SK-N-SH (cell line): ENCODE results near the gene DNAJB12. TPM values are rescaled to one million over a fixed set of nuclear protein-coding genes. Genes with fewer than 3 reads are reported as not detected.

ENCODE experiments used
- CTCF ChIA-PET: fragments of 300-600, 350-600 bp; formaldehyde crosslinking; extraction: SDS; loops from one replicate; lab custom pipeline; 2021; lab: Yijun Ruan, JAX
- POLR2A ChIA-PET: fragments of 350-600 bp; sonication (Branson Sonifier 250); formaldehyde crosslinking; extraction: SDS; loops from one replicate; lab custom pipeline; 2020; ENCODE audit warnings: antibody characterized with exemption, inconsistent platforms; lab: Yijun Ruan, JAX
- DNase-seq: peaks from one replicate; pipeline ENCODE4 v3.0.0; 2012
- H2AFZ ChIP-seq: fragments of 200-600 bp; sonication (generic); 2 replicates; pipeline ENCODE4 v1.8.1; 2016; ENCODE audit warnings: antibody characterized with exemption, mild to moderate bottlenecking, low read depth
- H3F3A ChIP-seq: fragments of 200-600 bp; sonication (generic); replicated peaks from 2 replicates; pipeline ENCODE3; 2016; ENCODE audit warnings: antibody characterized with exemption, mild to moderate bottlenecking; ENCODE audit not compliant: insufficient read depth
- H3K27ac ChIP-seq, 2 experiments: fragments of 200-500 bp in 1 of 2; fragments of 200-600 bp in 1 of 2; sonication (Bioruptor generic) in 1 of 2; sonication (generic), shearing (Covaris generic) in 1 of 2; 2 replicates each; pipeline versions ENCODE4 v1.5.1 to v1.6.1; 2014 to 2016; ENCODE audit warnings: low read depth in 2 of 2, inconsistent platforms in 1 of 2, low read length in 1 of 2, mild to moderate bottlenecking in 1 of 2, mixed read lengths in 1 of 2
- H3K27me3 ChIP-seq: fragments of 200-600 bp; sonication (generic), shearing (Covaris generic); 2 replicates; pipeline ENCODE4 v1.6.1; 2016; ENCODE audit warnings: mixed run types; ENCODE audit not compliant: insufficient read depth
- H3K36me3 ChIP-seq, 2 experiments: fragments of 200-500 bp in 1 of 2; fragments of 200-600 bp in 1 of 2; sonication (Bioruptor generic) in 1 of 2; sonication (generic) in 1 of 2; replicated peaks in 1 of 2; 2 replicates each; pipeline versions ENCODE3 to v1.5.1; 2014 to 2016; ENCODE audit warnings: low read length in 1 of 2, mild to moderate bottlenecking in 1 of 2; ENCODE audit not compliant: insufficient read depth in 2 of 2, control insufficient read depth in 1 of 2
- H3K4me1 ChIP-seq, 2 experiments: fragments of 200-500 bp in 1 of 2; fragments of 200-600 bp in 1 of 2; sonication (Bioruptor generic) in 1 of 2; sonication (generic), shearing (Covaris generic) in 1 of 2; 2 replicates each; pipeline versions ENCODE4 v1.5.1 to v1.6.1; 2014 to 2016; ENCODE audit warnings: low read depth in 1 of 2, low read length in 1 of 2, mixed run types in 1 of 2; ENCODE audit not compliant: insufficient read depth in 2 of 2, control insufficient read depth in 1 of 2
- H3K4me2 ChIP-seq: fragments of 200-600 bp; sonication (generic), shearing (Covaris generic); 2 replicates; pipeline ENCODE4 v1.6.1; 2017; ENCODE audit warnings: mixed run types
- H3K4me3 ChIP-seq, 2 experiments: fragments of 200-500 bp in 1 of 2; fragments of 200-600 bp in 1 of 2; sonication (Bioruptor generic) in 1 of 2; sonication (generic), shearing (Covaris generic) in 1 of 2; 2 replicates each; pipeline versions ENCODE4 v1.5.1 to v1.8.1; 2014 to 2016; ENCODE audit warnings: low read depth in 2 of 2, inconsistent platforms in 1 of 2, low read length in 1 of 2, mild to moderate bottlenecking in 1 of 2, mixed read lengths in 1 of 2, moderate library complexity in 1 of 2
- H3K79me2 ChIP-seq: fragments of 200-600 bp; sonication (generic); 2 replicates; pipeline ENCODE4 v1.8.1; 2017; ENCODE audit warnings: mild to moderate bottlenecking; ENCODE audit not compliant: insufficient read depth
- H3K9ac ChIP-seq: fragments of 200-600 bp; sonication (generic); 2 replicates; pipeline ENCODE4 v1.6.1; 2017; ENCODE audit warnings: mixed run types
- H3K9me2 ChIP-seq: fragments of 200-600 bp; sonication (generic); 2 replicates; pipeline ENCODE4 v1.6.1; 2017; ENCODE audit warnings: mixed run types
- H3K9me3 ChIP-seq: fragments of 200-600 bp; sonication (generic); 2 replicates; pipeline ENCODE4 v1.6.1; 2017; ENCODE audit warnings: mixed run types, mild to moderate bottlenecking, moderate library complexity
- H4K20me1 ChIP-seq: fragments of 200-600 bp; sonication (generic); 2 replicates; pipeline ENCODE4 v1.6.1; 2017; ENCODE audit warnings: mild to moderate bottlenecking, mixed run types; ENCODE audit not compliant: insufficient read depth
- CHD2 ChIP-seq: fragments of 150-350 bp; IDR thresholded peaks from 2 replicates; pipeline ENCODE4 v1.6.1; 2018; ENCODE audit warnings: low read length; ENCODE audit not compliant: partially characterized antibody
- ELF1 ChIP-seq: IDR thresholded peaks from 2 replicates; pipeline ENCODE4 v1.4.0; 2012
- EP300 ChIP-seq, 2 experiments: IDR thresholded peaks; 2 replicates each; pipeline versions ENCODE4 v1.4.0 to v1.6.1; 2012; ENCODE audit warnings: borderline replicate concordance in 1 of 2, low read depth in 1 of 2, low read length in 1 of 2
- FOSL2 ChIP-seq: IDR thresholded peaks from 2 replicates; pipeline ENCODE4 v1.4.0; 2012; ENCODE audit warnings: low read depth, mild to moderate bottlenecking, moderate library complexity, borderline replicate concordance
- FOXM1 ChIP-seq: IDR thresholded peaks from 2 replicates; pipeline ENCODE4 v1.4.0; 2012; ENCODE audit warnings: low read depth, mild to moderate bottlenecking
- GABPA ChIP-seq: IDR thresholded peaks from 2 replicates; pipeline ENCODE4 v1.4.0; 2012; ENCODE audit warnings: low read depth, mild to moderate bottlenecking
- JUND ChIP-seq: IDR thresholded peaks from 2 replicates; pipeline ENCODE4 v1.4.0; 2012
- NRF1 ChIP-seq: IDR thresholded peaks from 2 replicates; pipeline ENCODE4 v1.6.1; 2012; ENCODE audit warnings: low read depth, mild to moderate bottlenecking, low read length
- RAD21 ChIP-seq: IDR thresholded peaks from 2 replicates; pipeline ENCODE4 v1.6.1; 2012; ENCODE audit warnings: mild to moderate bottlenecking, low read length
- RCOR1 ChIP-seq: fragments of 150-350 bp; IDR thresholded peaks from 2 replicates; pipeline ENCODE4 v1.6.1; 2017; ENCODE audit warnings: antibody characterized with exemption, low read length
- RFX5 ChIP-seq: IDR thresholded peaks from 2 replicates; pipeline ENCODE4 v1.6.1; 2012; ENCODE audit warnings: mild to moderate bottlenecking, improper control_type of control experiment, low read length
- TAF1 ChIP-seq: IDR thresholded peaks from 2 replicates; pipeline ENCODE4 v1.6.1; 2012; ENCODE audit warnings: low read depth, mild to moderate bottlenecking, low read length, moderate library complexity, borderline replicate concordance
- TCF12 ChIP-seq: IDR thresholded peaks from 2 replicates; pipeline ENCODE4 v1.4.0; 2012
- TEAD4 ChIP-seq: IDR thresholded peaks from 2 replicates; pipeline ENCODE4 v1.4.0; 2012; ENCODE audit warnings: mild to moderate bottlenecking, borderline replicate concordance; ENCODE audit not compliant: insufficient read depth
- YY1 ChIP-seq: IDR thresholded peaks from 2 replicates; pipeline ENCODE4 v1.4.0; 2012; ENCODE audit warnings: low read depth, mild to moderate bottlenecking
- WGBS: methylation state at CpG from one replicate; pipeline ENCODE4 v1.1.6; 2017; ENCODE audit warnings: low lambda C conversion rate; 5-methylcytosine and 5-hydroxymethylcytosine counted together
- polyA plus RNA-seq, 3 experiments: library from polyadenylated mRNA; depleted of rRNA; stranded (reverse); fragments of >200 nt; gene quantifications; 2 replicates each; pipeline ENCODE4 v1.2.3, GENCODE V29; 2012
- TF ChIP-seq, protein P1 (sequence below): IDR thresholded peaks from 2 replicates; pipeline ENCODE4 v1.4.0; 2012; ENCODE audit warnings: low read depth
- TF ChIP-seq, protein P2 (sequence below): fragments of 150-350 bp; IDR thresholded peaks from 2 replicates; pipeline ENCODE4 v1.6.1; 2016; ENCODE audit warnings: mild to moderate bottlenecking, low read depth, low read length
- TF ChIP-seq, protein P3 (sequence below): IDR thresholded peaks from 2 replicates; pipeline ENCODE4; 2012
- TF ChIP-seq, protein P4 (sequence below): IDR thresholded peaks from 2 replicates; pipeline ENCODE4 v1.4.0; 2012; ENCODE audit warnings: low read depth, borderline replicate concordance
- TF ChIP-seq, protein P5 (sequence below): IDR thresholded peaks from 2 replicates; pipeline ENCODE4 v1.4.0; 2012; ENCODE audit warnings: low read depth, borderline replicate concordance
- TF ChIP-seq, protein P6 (sequence below): fragments of 150-350 bp; IDR thresholded peaks from 2 replicates; pipeline ENCODE4 v1.6.1; 2017; ENCODE audit warnings: antibody characterized with exemption, low read length, low read depth, borderline replicate concordance
- TF ChIP-seq, protein P7 (sequence below): IDR thresholded peaks from 2 replicates; pipeline ENCODE4 v1.6.1; 2012; ENCODE audit warnings: mild to moderate bottlenecking, low read depth, low read length, moderate library complexity

Gene DNAJB12
- 22.9 and 25.8 TPM in 2 replicates for polyA plus RNA-seq (2012; rRNA removed)
- 15.6 and 19.0 TPM in 2 replicates for polyA plus RNA-seq (2012; cell fraction: cytosol; rRNA removed)
- polyA plus RNA-seq (2012; cell fraction: nucleus; rRNA removed) = 38.8 and 40.0 TPM in 2 replicates

DNA sequence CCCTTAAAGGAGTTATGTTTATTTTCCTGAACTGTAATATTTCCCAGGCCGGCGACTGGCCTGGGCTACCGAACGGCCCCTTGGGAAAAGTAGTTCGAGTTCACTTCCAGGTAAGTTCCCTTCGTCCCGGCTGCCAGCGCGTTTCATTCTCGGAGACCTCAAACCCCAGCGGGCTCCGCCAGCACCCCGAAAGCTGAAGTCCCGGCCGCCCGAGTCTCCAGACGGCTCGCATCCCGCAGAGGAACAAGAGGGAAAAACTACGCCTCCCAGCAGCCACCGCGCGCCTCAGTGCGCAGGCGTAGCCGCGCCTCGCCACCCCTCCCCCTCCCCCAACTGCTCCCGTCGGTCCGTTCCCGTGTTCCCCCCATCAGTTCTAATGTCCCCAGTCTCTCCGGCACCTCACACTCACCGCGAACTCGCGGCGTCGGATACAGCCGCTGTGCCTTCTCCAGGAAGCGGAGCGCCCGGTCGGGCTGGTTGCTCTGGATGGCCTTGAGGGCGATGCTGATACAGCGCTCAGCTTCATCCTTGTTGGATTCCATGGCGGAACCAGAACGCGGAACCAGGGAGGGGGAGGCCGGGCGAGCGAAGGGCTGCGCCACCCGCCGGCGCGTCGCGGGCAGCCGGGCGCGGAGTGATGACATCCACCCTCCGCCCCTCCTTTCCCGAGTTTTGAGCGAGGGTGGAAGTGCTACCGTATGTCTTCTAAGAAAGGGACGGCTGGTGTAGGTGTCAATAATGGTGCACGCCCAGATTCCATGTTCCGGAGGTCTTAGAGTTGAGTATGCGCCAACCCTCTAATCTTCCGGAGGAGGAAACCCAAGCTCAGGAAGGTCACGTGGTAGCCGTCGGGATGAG lies at the start of gene DNAJB12:
Gene DNAJB12 (minus strand): TSS at position 564 of the 858 bp plus-strand sequence. CDS start 22 bp downstream, at position 542.
- Histone ChIP-seq H3K9me2 (no peaks in the 10 kb centered on the region), H3K27ac (peak within 1 kb of the TSS; percentile 99), H3K9ac (peak within 1 kb of the TSS; percentile 98), H3K4me3 (peak within 1 kb of the TSS; percentile 86 to 99), H3K4me2 (peak within 1 kb of the TSS; percentile 94), H3K36me3 (peaks cover 9 to 19% of the 10 kb centered on the region in 2 experiments), H3K27me3 (no peaks in the 10 kb centered on the region), H4K20me1 (no peaks in the 10 kb centered on the region), H3K9me3 (no peaks in the 10 kb centered on the region), H3F3A (peaks cover 3% of the 10 kb centered on the region), H3K4me1 (peaks cover 9 to 15% of the 10 kb centered on the region in 2 experiments; a peak in 1 of 4 replicates), H2AFZ (peak within 1 kb of the TSS; percentile 84), H3K79me2 (peaks cover 45% of the 10 kb centered on the region)
- CTCF ChIA-PET = interaction anchor here (0.8 to 9.9 kb wide), 6 partner anchors 10 to 481 kb away, joined by 3 to 86 read pairs (median 5); no protein-coding TSS in a partner anchor
- under 1% methylated on average over 57 of the region's 74 CpGs for WGBS
- POLR2A ChIA-PET = interaction anchor here (1.0 to 1.5 kb wide), 3 partner anchors 9 to 81 kb away, joined by 3 to 4 read pairs (median 3); no protein-coding TSS in a partner anchor
- peak; percentile 95 for DNase-seq
- TF ChIP-seq, protein P1, sequence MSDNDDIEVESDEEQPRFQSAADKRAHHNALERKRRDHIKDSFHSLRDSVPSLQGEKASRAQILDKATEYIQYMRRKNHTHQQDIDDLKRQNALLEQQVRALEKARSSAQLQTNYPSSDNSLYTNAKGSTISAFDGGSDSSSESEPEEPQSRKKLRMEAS = peak; percentile 76
- TF ChIP-seq JUND (no peak), GABPA (peak; percentile 64), CHD2 (peak; percentile 59), RCOR1 (peak; percentile 75; the same call in 1 of the 2 replicates), TCF12 (no peak), NRF1 (peak; percentile 85), EP300 (IDR thresholded peaks at IDR 0.05; ENCODE audit: borderline replicate concordance in 1 of 2, low read depth in 1 of 2, low read length in 1 of 2) (peak in 1 of 2 experiments; percentile 40; a peak in 1 of 4 replicates), RAD21 (no peak), TAF1 (peak; percentile 36), RFX5 (no peak), FOXM1 (no peak), FOSL2 (no peak), YY1 (peak; percentile 88), ELF1 (peak; percentile 82), TEAD4 (no peak)
- TF ChIP-seq, protein P2, sequence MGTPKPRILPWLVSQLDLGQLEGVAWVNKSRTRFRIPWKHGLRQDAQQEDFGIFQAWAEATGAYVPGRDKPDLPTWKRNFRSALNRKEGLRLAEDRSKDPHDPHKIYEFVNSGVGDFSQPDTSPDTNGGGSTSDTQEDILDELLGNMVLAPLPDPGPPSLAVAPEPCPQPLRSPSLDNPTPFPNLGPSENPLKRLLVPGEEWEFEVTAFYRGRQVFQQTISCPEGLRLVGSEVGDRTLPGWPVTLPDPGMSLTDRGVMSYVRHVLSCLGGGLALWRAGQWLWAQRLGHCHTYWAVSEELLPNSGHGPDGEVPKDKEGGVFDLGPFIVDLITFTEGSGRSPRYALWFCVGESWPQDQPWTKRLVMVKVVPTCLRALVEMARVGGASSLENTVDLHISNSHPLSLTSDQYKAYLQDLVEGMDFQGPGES = no peak
- TF ChIP-seq, protein P3, sequence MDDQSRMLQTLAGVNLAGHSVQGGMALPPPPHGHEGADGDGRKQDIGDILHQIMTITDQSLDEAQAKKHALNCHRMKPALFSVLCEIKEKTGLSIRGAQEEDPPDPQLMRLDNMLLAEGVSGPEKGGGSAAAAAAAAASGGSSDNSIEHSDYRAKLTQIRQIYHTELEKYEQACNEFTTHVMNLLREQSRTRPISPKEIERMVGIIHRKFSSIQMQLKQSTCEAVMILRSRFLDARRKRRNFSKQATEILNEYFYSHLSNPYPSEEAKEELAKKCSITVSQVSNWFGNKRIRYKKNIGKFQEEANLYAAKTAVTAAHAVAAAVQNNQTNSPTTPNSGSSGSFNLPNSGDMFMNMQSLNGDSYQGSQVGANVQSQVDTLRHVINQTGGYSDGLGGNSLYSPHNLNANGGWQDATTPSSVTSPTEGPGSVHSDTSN = peak; percentile 43
- TF ChIP-seq, protein P4, sequence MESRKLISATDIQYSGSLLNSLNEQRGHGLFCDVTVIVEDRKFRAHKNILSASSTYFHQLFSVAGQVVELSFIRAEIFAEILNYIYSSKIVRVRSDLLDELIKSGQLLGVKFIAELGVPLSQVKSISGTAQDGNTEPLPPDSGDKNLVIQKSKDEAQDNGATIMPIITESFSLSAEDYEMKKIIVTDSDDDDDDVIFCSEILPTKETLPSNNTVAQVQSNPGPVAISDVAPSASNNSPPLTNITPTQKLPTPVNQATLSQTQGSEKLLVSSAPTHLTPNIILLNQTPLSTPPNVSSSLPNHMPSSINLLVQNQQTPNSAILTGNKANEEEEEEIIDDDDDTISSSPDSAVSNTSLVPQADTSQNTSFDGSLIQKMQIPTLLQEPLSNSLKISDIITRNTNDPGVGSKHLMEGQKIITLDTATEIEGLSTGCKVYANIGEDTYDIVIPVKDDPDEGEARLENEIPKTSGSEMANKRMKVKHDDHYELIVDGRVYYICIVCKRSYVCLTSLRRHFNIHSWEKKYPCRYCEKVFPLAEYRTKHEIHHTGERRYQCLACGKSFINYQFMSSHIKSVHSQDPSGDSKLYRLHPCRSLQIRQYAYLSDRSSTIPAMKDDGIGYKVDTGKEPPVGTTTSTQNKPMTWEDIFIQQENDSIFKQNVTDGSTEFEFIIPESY = 0 out of 2 replicates have a peak, but pooled peaks have one; percentile 44
- TF ChIP-seq, protein P5, sequence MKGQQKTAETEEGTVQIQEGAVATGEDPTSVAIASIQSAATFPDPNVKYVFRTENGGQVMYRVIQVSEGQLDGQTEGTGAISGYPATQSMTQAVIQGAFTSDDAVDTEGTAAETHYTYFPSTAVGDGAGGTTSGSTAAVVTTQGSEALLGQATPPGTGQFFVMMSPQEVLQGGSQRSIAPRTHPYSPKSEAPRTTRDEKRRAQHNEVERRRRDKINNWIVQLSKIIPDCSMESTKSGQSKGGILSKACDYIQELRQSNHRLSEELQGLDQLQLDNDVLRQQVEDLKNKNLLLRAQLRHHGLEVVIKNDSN = peak; percentile 86
- TF ChIP-seq, protein P6, sequence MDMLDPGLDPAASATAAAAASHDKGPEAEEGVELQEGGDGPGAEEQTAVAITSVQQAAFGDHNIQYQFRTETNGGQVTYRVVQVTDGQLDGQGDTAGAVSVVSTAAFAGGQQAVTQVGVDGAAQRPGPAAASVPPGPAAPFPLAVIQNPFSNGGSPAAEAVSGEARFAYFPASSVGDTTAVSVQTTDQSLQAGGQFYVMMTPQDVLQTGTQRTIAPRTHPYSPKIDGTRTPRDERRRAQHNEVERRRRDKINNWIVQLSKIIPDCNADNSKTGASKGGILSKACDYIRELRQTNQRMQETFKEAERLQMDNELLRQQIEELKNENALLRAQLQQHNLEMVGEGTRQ = no peak
- TF ChIP-seq, protein P7, sequence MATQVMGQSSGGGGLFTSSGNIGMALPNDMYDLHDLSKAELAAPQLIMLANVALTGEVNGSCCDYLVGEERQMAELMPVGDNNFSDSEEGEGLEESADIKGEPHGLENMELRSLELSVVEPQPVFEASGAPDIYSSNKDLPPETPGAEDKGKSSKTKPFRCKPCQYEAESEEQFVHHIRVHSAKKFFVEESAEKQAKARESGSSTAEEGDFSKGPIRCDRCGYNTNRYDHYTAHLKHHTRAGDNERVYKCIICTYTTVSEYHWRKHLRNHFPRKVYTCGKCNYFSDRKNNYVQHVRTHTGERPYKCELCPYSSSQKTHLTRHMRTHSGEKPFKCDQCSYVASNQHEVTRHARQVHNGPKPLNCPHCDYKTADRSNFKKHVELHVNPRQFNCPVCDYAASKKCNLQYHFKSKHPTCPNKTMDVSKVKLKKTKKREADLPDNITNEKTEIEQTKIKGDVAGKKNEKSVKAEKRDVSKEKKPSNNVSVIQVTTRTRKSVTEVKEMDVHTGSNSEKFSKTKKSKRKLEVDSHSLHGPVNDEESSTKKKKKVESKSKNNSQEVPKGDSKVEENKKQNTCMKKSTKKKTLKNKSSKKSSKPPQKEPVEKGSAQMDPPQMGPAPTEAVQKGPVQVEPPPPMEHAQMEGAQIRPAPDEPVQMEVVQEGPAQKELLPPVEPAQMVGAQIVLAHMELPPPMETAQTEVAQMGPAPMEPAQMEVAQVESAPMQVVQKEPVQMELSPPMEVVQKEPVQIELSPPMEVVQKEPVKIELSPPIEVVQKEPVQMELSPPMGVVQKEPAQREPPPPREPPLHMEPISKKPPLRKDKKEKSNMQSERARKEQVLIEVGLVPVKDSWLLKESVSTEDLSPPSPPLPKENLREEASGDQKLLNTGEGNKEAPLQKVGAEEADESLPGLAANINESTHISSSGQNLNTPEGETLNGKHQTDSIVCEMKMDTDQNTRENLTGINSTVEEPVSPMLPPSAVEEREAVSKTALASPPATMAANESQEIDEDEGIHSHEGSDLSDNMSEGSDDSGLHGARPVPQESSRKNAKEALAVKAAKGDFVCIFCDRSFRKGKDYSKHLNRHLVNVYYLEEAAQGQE = no peak
